Right lobe of liver (tissue), 6 donors: Measurements from ENCODE around the gene CCDC82. TPM values are rescaled to one million over a fixed set of nuclear protein-coding genes. Genes with fewer than 3 reads are reported as not detected.

Experiments used
- ATAC-seq, 4 donors: fragments of 200-7000 bp; cut with Tn5 transposase; one replicate each; pipeline ENCODE4 v1.9.1; 2020; ENCODE audit warnings: mild to moderate bottlenecking in 4 of 4, moderate library complexity in 4 of 4
- DNase-seq, 3 donors: peaks; one replicate each; pipeline ENCODE4 v3.0.0-alpha.2; 2020
- H3K27ac ChIP-seq, 3 donors: fragments of 200-600 bp; one replicate each; pipeline ENCODE4 v1.8.0; 2022
- H3K27me3 ChIP-seq, 2 donors: fragments of 200-600 bp; one replicate each; pipeline ENCODE4 v1.8.0; 2022
- H3K36me3 ChIP-seq, 4 donors: fragments of 200-600 bp; sonication (generic) in 1 of 4; one replicate each; pipeline versions ENCODE4 v1.5.1 to v1.8.0; 2017 to 2022; ENCODE audit warnings: control low read depth in 1 of 4
- H3K4me1 ChIP-seq, 4 donors: fragments of 200-600 bp; sonication (generic) in 1 of 4; one replicate each; pipeline versions ENCODE4 v1.5.1 to v1.8.0; 2017 to 2022; ENCODE audit warnings: control low read depth in 1 of 4
- H3K4me3 ChIP-seq, 3 donors: fragments of 200-600 bp; one replicate each; pipeline ENCODE4 v1.8.0; 2022
- H3K9me3 ChIP-seq, 4 donors: fragments of 200-600 bp; sonication (generic) in 1 of 4; one replicate each; pipeline versions ENCODE4 v1.5.1 to v1.8.0; 2017 to 2022; ENCODE audit warnings: control low read depth in 1 of 4
- POLR2A ChIP-seq: fragments of 450-650 bp; IDR thresholded peaks from one replicate; pipeline ENCODE4 v1.6.1; 2017; ENCODE audit warnings: antibody characterized with exemption, mild to moderate bottlenecking
- WGBS: methylation state at CpG from one replicate; pipeline ENCODE4 v1.1.6; 2018; ENCODE audit warnings: low coverage, low lambda C conversion rate; ENCODE audit not compliant: insufficient coverage; ENCODE audit errors: missing lambda C conversion rate; 5-methylcytosine and 5-hydroxymethylcytosine counted together
- intact Hi-C, 2 donors: fragments of 100-400 bp; cut with DNase I; formaldehyde crosslinking; loops; one replicate each; pipeline versions ENCODE4 v1.11.2 to v1.14.1; 2022
- microRNA counts: library from miRNA; unstranded; fragments of <30 nt; microRNA quantifications from one replicate; lab custom pipeline; 2016
- microRNA-seq, 2 donors: library from miRNA; unstranded; fragments of <30 nt; microRNA quantifications; one replicate each; pipeline ENCODE4, GENCODE V29; 2019 to 2020
- small RNA-seq, 2 experiments: library from RNA; depleted of rRNA; stranded (forward); fragments of <200 nt; gene quantifications; one replicate each; pipeline ENCODE3, GENCODE V24; 2016
- total RNA-seq, 6 experiments: library from RNA; depleted of rRNA in 2 of 6; stranded (reverse); fragments of >200 nt in 2 of 6; fragmentation: NEBNext Ultra II Directional in 3 of 6; extraction: Animal tissue kit (Norgen Biotek cat#: 25700) in 3 of 6; gene quantifications; one replicate each; pipeline versions ENCODE4 v1.1.0 to v1.2.4, GENCODE V29; 2016 to 2023
- TF ChIP-seq, protein P1 (sequence below), 4 donors: fragments of 200-600 bp in 3 of 4; fragments of 450-650 bp in 1 of 4; IDR thresholded peaks; one replicate each; pipeline versions ENCODE4 v1.5.1 to v1.8.0; 2016 to 2022; ENCODE audit warnings: antibody characterized with exemption in 4 of 4, mild to moderate bottlenecking in 2 of 4
- donor health status: DM: no; HTN: yes; CAD: no.
- donor health status: DM: no; HTN: no; CAD: no.
- donor health status: DM: no; HTN: no; CAD: no.
- donor health status: DM: no; HTN: yes; CAD: no.
- donor health status: DM: no; HTN: yes; CAD: no.

Gene CCDC82
- total RNA-seq, 6 experiments from 2014 or later = 8.2 to 12.0 (median 9.6) TPM

DNA sequence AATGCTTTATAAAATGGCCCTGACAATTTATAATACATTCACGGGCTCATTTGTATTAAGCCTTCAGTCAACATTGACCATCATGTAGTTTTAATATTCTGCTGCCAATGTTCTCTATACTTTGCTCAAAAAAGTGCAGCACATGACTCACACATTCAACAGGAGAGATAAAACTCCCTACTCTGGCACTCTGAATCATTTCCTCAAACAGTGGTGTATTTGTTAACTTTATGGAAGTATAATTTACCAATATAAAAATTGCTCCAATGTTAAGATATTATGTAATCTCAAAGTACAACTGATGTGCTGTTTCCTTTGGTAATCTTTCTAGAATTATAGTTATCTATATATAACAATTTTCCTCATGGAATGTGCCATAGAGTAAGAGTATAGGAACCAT, 86.6 kb downstream of the CCDC82 start:
- ATAC-seq = peak; percentile 34 to 57 (median 45)
- no peaks in the 10 kb centered on the region for H3K9me3 ChIP-seq
- no peaks in the 10 kb centered on the region for H3K27me3 ChIP-seq
- no peaks in the 10 kb centered on the region for H3K36me3 ChIP-seq
- DNase-seq = no peak
- 67% methylated on average over 1 of the region's 1 CpG for WGBS
- TF ChIP-seq, protein P1, sequence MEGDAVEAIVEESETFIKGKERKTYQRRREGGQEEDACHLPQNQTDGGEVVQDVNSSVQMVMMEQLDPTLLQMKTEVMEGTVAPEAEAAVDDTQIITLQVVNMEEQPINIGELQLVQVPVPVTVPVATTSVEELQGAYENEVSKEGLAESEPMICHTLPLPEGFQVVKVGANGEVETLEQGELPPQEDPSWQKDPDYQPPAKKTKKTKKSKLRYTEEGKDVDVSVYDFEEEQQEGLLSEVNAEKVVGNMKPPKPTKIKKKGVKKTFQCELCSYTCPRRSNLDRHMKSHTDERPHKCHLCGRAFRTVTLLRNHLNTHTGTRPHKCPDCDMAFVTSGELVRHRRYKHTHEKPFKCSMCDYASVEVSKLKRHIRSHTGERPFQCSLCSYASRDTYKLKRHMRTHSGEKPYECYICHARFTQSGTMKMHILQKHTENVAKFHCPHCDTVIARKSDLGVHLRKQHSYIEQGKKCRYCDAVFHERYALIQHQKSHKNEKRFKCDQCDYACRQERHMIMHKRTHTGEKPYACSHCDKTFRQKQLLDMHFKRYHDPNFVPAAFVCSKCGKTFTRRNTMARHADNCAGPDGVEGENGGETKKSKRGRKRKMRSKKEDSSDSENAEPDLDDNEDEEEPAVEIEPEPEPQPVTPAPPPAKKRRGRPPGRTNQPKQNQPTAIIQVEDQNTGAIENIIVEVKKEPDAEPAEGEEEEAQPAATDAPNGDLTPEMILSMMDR (IDR thresholded peaks at IDR 0.05) = no peak
- no peak for TF ChIP-seq POLR2A
- no peak overlapping the region for H3K4me3 ChIP-seq
- intact Hi-C loops = no loop called here
- H3K4me1 ChIP-seq = no peaks in the 10 kb centered on the region
- H3K27ac ChIP-seq = no peak overlapping the region

MicroRNAs encoded within 50 kb of the gene (microRNA counts, 767-probe panel; counts per million panel counts)
- microRNA hsa-miR-1260b (lab: Ali Mortazavi, UCI) = 237 counts per million

Small RNA genes within 50 kb of the gene (microRNA-seq; reads per million reads assigned to microRNA genes)
- 0 to 2.6 reads per million in 2 donors for gene MIR1260B

Small RNA genes within 50 kb of the gene (small RNA-seq; reads per million reads assigned to genes)
- 0 reads per million in 2 experiments for gene MIR1260B

Other genes with a start within 250 kb of the CCDC82 start
- 1 to 10 TPM in 5 of 6 experiments, under 1 TPM in 1; 0.92 to 2.3 (median 1.9) TPM for gene MAML2, start 46.7 kb downstream of the CCDC82 start, total RNA-seq
- 1 to 10 TPM in 5 of 6 experiments, under 1 TPM in 1; 0.86 to 2.7 (median 1.6) TPM for gene JRKL, start 101 bp upstream of the CCDC82 start, total RNA-seq